ENCODE measurements around the gene PRSS50.

PRSS50 gene

DNA sequence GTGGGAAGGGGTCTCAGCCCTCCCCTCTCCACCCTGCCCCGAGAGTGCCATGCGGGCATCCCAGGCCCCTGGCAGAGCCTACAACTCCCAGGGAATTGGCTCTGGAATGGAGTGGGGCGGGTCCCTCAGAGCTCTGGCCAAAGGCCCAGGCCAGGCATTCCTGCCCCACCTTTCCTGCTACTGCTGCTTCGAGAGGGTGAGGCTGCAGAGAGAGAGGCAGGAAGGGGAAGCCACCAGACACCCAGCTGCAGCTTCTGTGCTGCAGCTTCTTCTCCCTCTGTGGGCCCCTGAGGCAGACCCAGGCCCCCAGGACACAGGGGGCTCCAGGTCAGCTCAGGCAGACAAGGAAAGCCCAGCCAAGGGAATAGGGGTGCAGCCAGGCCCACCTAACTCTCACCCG lies 26.9 kb downstream of the PRSS50 start:
- no peak for DNase-seq

DNA sequence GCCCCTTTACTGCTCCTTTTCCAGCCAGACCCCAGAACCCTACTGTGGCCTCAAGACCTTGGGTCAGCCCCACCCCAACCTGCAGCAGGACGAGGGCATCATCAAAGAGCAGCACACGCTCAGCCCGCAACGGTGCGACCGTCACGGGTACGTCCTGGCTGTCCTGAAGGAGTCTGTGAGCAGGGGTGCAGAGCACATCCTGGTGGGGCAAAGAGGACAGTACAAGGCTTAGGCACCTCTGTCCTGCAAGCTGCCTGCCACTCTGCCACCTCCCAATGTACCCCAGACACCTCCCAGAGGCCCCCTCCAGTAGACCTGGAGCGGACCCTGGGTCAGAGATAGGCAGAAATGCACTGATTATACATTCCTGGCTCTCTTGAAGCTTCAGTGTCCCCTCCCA lies 32.2 kb downstream of the PRSS50 start:
- no peak for DNase-seq

DNA sequence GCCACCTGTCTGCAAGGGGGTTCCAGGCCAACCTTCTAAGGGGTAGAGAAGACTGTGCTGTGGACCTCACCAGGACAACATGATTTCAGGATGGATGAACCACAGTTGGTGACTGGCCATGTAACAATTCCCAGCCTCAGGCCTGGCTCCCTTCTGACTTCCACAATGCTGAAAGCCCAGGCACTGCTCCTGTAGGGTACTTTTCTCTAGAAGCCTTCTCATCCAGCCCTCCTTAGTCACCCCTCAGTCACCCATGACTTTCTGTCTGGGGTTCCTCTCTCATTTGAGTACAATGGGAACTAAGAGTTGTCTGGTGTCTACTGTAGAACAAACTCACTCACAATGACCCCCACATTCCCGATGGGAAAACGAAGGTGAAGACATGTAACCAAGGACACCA lies 32.8 kb downstream of the PRSS50 start:
- DNase-seq, result no peak

DNA sequence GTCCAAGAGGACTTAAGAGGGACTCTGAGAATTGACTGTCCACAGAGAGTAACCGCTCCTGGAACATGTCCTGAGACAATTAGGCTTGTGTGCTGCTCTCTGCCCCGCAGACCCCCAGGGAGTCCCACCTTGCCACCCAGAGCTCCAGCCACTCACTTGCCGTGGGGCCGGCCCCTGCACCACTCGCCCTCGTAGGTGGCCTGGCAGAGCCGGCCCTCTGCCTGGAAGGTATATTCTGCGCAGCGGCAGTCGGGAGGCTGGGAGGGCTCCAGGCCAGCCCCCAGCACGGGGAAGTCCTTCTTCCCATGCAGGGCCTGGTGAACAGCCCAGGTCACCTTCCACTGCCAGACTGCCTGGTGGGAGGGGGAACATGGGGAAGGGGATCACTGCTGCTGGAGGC lies 34.7 kb downstream of the PRSS50 start:
- no peak for DNase-seq

DNA sequence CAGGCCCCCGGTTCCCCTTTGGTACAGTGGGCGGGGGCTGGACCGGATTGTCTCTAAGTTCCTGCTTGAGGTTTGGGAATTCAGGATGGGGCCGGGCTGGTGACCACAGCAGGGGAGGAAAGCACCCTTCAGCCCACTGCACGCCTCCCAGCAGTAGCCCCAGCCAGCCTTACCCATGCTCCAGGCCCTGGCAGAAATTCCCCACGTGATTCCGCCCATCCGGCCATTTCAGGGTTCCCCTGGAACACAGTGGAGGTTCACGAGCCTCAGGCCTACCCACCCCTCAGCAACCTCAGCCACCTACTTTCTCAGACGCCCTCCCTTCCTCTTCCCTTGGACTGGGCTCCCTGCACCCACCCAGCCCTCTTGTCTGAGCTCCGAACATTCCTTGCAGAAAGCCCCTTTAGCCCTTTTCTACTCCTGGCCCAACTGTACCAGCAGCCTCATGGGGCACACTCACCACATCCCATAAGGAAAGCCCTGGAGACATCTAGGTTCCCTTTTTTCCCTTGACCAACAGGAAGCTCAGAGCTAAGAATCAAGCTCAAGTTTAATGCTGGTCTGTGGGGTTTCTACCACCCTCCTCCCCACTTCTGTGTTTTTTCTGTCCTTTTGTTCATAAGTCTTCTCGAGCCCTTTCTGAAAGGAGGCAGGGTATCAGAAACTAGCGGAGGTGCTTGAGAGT lies 35.7 kb downstream of the PRSS50 start:
- DNase-seq, result no peak

DNA sequence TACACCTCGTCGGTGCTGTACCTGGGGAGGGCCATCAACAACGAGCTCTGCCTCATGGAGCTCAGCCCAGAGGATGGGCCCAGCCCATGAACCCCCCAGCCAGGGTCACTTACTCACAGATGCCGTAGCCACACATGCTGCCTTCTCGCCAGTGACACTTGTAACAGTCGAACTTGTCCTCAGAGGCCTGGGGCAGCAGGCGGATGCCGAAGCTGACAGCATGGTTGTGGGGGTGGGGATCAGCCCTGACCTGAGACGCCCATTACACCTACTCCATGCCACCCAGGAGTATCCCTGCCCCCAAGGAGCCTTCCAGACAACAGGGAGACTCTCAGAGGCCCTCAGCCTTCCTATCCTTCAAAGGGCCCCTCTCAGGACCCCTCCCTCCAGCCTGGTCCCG lies 36.3 kb downstream of the PRSS50 start:
- no peak for DNase-seq

DNA sequence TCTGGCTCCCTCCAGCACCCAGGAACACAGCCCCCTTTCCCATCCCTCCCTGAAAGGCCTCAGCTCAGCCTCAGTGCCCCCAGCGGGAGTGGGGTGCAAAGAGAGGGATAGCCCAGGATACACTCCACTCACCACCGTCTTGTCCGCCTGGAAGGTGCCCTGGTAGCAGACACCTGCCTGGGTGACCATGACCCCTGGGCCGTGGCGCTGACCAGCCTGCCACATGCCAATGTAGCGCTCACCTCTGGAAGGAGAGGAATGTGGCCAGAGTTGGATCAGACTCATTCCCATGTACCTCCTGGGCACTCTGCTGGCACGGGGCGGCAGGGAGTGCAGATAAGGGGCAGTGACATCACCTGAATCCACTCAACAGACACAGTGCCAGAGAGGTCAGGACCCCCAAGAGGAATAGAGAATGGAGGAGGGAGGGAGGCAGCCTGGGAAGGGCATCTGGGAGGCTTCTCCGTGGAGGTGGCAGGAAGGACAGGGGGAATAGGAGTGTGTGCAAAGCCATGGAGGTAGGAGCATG lies 37.3 kb downstream of the PRSS50 start:
- no peak for DNase-seq

DNA sequence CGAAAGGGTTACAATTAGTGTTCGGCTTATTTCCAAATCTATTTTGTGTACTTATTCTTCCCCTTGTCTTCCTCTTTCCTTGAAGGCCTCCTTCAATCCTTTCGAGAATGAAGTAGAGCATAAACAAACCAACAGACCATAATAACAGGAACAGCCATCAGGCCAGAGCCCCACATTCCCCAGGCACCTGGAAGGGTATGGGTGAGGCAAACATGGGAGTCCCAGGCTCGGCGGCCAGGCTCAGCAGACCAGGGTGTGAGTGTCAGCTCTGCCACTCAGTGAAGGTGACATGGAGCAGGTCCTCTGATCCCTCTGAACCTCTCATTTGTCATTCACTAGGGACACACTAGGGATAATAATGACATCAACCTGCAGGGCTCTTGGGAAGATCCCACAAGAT lies 38.0 kb downstream of the PRSS50 start:
- no peak for DNase-seq

DNA sequence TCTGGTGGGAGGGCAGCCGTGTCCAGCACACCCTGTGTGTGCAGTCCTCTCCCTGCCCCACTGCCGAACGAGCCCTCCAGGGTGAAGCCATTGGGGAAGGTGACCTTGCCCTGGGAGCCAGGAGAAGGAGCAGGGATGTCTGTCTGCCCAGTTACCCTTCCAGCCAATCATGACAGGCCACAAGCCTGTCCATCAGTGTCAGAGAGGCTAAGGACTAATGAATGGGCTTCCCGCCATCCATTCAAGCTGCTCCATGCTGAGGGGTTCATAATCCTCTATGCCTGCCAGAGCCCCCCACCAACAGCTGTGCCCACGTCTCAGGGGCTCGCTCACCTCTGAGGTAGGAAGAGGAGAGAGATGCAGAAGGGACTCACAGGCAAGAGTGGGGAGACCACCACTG lies 39.4 kb downstream of the PRSS50 start:
- DNase-seq, result no peak

DNA sequence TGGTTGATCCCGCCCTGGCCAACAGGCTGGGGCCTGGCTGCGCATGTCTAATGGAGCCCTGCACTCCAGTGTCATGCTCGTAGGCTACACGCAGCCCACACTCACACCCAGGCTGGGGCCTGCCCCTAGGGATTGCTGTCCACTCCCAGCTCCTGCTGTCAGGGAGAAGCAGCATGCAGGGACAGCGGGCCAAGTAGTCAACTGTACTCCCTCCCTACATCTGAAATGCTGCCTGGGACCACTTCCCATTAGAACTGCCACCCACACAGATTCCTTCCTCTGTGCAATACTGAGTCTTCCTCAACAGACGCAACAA lies 40.3 kb downstream of the PRSS50 start:
- DNase-seq, result no peak

DNA sequence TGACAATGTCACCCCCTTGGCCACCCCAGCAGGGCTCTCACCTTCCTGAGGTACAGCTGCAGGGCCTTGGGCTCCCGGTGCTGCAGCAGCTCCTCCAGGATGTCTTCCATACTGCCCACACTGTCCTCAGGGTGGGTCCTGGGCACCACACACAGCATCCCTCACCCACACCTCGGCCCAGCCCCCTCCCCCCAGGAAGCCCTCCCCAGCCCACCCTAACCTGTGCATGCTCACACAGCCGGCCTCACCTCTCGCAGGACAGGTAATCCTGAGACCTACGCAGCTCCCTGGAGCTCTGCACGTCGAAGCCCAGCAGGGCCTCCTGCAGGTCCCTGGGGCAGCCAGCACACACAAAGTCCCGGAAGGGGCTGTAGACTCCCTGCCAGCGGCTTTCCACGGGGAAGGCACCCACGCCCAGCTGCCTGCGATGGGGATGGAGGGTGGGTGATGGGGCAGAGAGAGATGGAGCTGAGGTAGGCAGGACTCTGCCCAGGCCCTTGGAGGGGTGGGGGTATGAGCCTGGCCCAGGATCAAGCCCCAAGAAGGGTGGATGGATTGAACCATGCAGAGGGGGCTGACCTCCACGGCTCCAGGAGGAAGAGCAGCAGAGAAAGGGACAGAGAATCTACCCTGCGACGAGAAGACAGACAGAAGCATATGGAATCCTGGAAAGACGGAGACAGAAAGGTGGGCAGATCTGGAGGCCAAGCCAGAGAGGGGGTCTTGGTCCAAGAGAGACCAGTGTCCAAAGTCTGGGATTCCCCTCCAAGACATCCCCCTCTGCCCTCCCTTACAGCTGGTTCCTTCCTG lies 40.9 kb downstream of the PRSS50 start:
- no peak for DNase-seq

DNA sequence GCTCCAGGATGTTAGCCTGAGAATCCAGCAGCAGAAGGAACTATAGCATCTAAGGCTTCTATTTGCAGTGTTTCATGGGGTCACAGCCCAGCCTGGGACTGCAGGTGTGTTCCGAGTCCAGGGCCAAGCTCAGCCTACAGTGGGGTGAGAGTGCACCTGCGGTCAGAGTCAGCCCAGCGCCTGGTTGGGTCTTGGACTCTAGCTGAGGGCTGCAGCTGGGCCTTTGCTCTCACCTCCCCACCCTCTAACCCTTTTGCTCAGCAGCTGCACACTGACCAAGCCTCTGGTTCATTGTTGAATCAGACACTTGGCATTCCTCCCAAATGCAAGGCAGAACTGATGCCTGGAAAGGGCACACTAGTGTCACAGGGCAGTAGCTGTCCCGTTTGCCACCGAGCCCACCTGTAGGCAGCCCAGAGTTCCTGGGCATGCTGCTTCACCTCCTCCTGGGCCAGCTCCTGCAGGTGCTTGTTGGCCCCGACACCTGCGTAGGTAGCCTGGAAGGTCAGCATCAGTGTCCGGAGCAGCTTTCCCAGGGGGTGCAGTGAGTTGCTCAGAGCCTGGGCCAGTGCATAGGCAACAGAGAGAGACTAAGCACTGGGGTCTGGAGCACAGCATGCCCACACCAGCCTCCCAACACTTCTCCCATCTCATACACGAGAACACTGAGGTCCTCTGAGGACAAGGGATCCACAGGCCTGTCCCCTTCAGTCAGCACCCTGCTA lies 41.7 kb downstream of the PRSS50 start:
- DNase-seq, result no peak

DNA sequence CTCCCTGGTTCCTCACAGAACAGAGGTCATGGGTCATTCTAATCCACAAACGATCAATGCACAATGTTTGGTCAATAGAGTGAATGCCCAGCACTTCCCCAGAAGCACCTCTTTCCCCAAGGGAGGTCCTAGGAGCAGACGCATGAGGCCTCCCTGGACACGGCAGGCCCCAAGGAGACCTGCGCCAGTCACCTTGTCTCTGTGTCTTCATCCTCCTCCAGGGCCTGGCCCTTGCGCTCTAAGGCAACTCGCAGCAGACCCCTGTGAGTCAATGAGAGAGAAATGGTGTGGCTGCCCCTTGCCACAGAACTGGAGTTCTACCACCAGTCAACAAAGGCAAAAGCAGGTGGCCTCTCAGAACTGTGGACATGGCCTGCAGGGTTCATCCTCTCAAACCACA lies 42.2 kb downstream of the PRSS50 start:
- no peak for DNase-seq

DNA sequence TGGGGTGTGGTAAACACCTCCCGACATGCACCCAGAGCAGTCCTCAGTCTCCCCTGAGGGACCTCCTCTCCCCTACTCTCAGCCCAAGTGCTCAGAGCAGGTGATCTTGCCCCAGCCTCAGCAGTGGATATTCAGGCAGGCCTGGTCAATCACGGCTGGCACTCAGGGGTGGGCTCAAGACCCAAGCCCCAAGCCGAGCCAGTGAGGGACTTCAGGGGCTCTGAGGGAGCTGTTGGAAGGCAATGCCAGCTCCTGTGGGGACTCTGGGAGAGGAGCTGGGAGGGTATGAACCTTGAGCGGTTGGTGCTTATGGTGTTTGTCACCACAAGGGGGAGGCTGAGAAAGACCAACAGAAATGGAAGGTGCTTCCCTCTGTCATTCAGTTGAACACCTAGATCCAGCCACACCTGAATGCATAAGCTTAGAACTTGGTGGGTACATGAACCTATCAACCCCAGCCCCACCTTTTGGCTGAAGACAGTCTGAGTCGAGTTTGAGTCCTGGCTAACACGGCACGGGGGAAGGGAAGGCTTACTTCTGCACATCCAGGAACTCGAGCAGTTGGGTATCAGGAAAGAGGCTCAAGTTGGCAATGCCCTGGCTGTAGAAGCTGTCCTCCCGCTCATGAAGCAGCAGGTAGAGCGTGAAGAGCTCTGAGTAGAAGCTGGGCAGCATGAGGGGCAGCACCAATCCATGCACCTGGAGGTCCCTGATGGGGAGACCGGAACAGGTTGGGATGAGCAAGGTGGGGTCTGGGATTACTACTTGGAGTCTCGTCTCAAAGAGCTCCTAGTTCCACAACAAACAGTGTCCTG lies 43.4 kb downstream of the PRSS50 start:
- DNase-seq, result no peak

DNA sequence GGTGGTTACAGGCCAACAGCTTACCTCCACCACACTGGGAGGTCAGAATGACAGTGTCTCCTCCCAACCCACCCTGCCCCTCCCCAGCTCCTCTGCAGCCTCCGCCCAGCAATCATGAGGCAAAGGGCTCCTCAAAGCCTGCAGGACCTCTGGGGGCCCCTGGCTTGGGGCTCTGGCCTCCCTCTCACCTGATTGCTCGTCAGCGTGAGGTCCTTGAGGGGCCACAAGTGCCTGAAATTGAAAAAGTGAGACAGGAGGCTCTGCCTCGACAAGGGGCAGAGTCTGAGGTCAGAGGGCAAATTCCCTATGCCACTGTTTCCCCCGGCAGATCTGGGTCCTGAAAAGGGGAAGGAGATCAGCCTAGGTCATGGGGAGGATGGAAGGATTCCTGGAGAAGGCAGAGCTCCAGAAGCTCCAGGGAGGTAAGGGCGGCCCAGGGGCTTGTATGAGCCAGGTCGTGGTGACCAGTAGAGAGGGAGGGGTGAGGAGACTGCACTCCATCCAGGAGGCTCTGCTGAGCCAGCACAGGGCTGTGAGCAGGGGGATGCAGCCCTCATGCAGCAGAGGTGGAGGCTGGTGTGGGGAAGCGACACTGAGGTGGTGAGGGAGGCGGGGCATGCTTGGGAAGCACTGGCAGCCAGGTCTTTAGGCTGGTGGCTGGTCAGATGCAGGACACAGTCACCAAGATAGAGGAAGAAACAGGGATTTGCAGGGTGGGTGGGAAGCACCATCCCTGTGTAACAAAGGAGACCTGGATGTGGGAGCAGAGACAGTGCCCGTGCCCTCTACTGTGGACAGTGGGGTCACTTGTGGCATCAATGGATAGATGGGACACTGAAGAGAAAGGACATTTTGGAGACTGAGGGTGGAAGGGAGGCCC lies 44.3 kb downstream of the PRSS50 start:
- no peak for DNase-seq

DNA sequence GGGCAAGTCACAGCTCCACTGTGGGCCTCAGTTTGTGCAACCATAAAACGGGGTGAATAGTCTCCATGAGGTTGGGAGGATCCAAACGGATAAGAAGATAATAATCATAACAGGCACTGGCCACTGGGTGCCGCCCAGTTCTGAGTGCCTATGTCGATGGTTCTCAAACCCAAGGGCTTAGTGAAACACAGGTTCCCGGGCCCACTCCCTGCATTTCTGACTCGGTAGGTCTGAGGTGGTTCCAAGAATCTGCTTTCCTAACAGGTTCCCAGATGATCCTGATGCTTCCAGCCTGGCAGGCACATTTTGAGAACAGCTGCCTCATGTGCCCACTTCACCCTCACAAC lies 45.3 kb downstream of the PRSS50 start:
- no peak for DNase-seq

DNA sequence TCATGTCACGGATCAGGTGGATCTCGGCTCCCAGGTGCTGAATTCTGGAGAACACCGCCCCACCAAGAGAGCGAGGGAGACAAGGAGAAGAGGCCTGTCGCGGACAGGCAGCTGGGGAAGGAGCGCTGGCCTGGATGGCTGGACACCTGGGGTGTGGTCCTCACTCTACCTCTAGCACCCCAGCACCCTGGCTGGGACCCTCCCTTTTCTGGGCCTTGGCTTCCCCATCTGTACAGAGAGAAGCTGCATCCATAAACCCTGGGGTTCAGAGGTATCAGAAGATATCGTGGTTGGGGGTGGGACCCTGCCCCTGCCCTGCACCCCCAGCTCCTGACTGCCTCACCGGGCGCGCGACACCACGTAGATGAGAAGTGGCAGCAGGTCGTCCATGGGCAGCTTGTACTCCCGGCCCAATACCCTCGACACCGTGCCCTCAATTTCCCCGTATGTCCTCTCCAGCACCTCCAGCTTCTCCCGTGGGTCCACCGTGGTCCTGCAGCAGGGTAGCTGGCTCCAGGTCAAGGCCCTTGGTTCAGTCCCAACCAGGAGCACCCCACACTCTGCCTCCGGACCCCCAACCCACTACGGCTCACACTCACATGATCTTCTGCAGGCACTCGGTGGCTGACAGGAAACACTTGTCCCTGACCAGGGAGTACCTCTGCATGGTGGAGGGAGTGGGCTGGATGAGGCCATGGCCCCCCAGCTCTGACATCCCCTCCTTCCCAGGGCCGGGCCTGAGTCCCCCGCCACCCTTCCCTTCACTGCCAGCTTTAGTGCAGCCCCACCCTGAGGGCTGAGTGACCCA lies 45.9 kb downstream of the PRSS50 start:
- no peak for DNase-seq

DNA sequence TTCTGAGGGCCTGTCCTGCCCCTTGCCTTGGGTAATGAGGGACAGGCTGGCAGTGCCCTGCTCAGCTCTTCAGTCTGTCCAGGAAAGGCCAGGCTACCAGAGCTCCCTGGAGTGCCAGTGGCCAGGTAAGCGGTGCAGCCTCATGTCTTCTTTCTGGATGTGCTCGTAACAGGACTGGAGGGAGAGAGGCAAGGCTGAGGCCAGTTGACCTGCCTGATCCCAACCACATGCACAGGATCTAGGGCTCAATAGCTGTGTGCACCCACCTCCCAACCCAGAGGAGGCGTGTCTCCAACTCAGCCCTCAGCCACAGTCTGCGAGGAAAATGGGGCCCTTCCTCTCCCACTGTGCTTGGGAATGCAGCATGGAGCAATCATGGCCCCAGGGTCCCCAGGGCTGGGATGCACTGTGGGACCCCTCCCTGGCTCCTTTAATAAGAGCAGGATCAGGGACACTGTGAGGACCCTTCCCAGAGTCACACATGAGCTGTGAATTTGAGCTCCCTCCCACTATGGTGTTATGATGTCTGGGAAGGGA lies 46.7 kb downstream of the PRSS50 start:
- DNase-seq, result no peak

DNA sequence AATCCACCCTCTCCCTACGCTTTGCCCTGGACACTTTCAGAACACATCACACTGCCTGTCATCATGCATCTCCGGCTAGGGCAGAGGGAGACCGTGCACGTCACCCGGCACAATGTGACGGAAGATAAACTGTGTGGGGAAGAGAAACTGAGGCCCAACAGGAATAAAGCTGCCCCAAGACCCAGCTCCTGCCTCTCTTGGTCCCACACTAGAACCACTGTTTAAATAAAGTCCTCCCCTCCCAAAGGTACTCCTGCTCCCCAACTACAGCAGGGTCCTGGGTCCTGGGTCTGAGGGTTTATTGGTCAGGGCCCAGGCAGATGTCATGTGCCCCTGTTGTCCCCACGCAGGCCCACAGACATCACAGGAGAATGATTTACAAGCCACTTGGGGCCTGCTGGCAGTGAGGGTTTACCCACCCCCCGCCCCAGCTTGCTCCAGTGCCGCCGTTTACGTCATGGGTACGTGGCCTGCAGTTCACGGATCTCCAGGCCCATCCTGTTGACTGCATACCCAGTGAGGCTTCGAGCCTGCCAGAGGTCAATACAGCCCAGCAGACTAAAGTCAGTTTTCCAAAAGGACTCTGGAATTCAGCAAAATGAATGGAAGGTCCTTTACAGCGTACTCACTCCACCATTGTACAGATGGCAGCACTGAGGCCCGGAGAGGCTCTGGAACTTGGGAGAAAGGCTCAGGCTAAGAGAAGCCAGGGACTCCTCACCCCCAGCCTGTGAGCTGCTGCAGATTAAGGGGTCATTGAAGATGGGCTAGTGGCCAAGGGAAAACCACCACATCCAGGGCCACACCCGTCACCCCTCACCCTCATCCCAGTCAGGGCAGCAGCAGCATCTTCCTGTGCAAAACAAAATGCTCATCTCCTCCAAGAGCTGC lies 47.4 kb downstream of the PRSS50 start:
- no peak for DNase-seq
